Right lobe of liver (tissue), 6 donors: ENCODE measurements around the gene HOXC13. TPM values are rescaled to one million over a fixed set of nuclear protein-coding genes. Genes with fewer than 3 reads are reported as not detected.

ENCODE experiments used
- ATAC-seq, 4 donors: fragments of 200-7000 bp; cut with Tn5 transposase; one replicate each; pipeline ENCODE4 v1.9.1; 2020; ENCODE audit warnings: mild to moderate bottlenecking in 4 of 4, moderate library complexity in 4 of 4
- DNase-seq, 3 donors: peaks; one replicate each; pipeline ENCODE4 v3.0.0-alpha.2; 2020
- H3K27ac ChIP-seq, 3 donors: fragments of 200-600 bp; one replicate each; pipeline ENCODE4 v1.8.0; 2022
- H3K27me3 ChIP-seq, 2 donors: fragments of 200-600 bp; one replicate each; pipeline ENCODE4 v1.8.0; 2022
- H3K36me3 ChIP-seq, 4 donors: fragments of 200-600 bp; sonication (generic) in 1 of 4; one replicate each; pipeline versions ENCODE4 v1.5.1 to v1.8.0; 2017 to 2022; ENCODE audit warnings: control low read depth in 1 of 4
- H3K4me1 ChIP-seq, 4 donors: fragments of 200-600 bp; sonication (generic) in 1 of 4; one replicate each; pipeline versions ENCODE4 v1.5.1 to v1.8.0; 2017 to 2022; ENCODE audit warnings: control low read depth in 1 of 4
- H3K4me3 ChIP-seq, 3 donors: fragments of 200-600 bp; one replicate each; pipeline ENCODE4 v1.8.0; 2022
- H3K9me3 ChIP-seq, 4 donors: fragments of 200-600 bp; sonication (generic) in 1 of 4; one replicate each; pipeline versions ENCODE4 v1.5.1 to v1.8.0; 2017 to 2022; ENCODE audit warnings: control low read depth in 1 of 4
- POLR2A ChIP-seq: fragments of 450-650 bp; IDR thresholded peaks from one replicate; pipeline ENCODE4 v1.6.1; 2017; ENCODE audit warnings: antibody characterized with exemption, mild to moderate bottlenecking
- WGBS: methylation state at CpG from one replicate; pipeline ENCODE4 v1.1.6; 2018; ENCODE audit warnings: low coverage, low lambda C conversion rate; ENCODE audit not compliant: insufficient coverage; ENCODE audit errors: missing lambda C conversion rate; 5-methylcytosine and 5-hydroxymethylcytosine counted together
- intact Hi-C, 2 donors: fragments of 100-400 bp; cut with DNase I; formaldehyde crosslinking; loops; one replicate each; pipeline versions ENCODE4 v1.11.2 to v1.14.1; 2022
- total RNA-seq, 6 experiments: library from RNA; depleted of rRNA in 2 of 6; stranded (reverse); fragments of >200 nt in 2 of 6; fragmentation: NEBNext Ultra II Directional in 3 of 6; extraction: Animal tissue kit (Norgen Biotek cat#: 25700) in 3 of 6; gene quantifications; one replicate each; pipeline versions ENCODE4 v1.1.0 to v1.2.4, GENCODE V29; 2016 to 2023
- TF ChIP-seq, protein P1 (sequence below), 4 donors: fragments of 200-600 bp in 3 of 4; fragments of 450-650 bp in 1 of 4; IDR thresholded peaks; one replicate each; pipeline versions ENCODE4 v1.5.1 to v1.8.0; 2016 to 2022; ENCODE audit warnings: antibody characterized with exemption in 4 of 4, mild to moderate bottlenecking in 2 of 4
- donor health status: DM: no; HTN: yes; CAD: no.
- donor health status: DM: no; HTN: no; CAD: no.
- donor health status: DM: no; HTN: no; CAD: no.
- donor health status: DM: no; HTN: yes; CAD: no.
- donor health status: DM: no; HTN: yes; CAD: no.

The HOXC13 gene
- total RNA-seq, 6 experiments from 2014 or later = not detected

DNA sequence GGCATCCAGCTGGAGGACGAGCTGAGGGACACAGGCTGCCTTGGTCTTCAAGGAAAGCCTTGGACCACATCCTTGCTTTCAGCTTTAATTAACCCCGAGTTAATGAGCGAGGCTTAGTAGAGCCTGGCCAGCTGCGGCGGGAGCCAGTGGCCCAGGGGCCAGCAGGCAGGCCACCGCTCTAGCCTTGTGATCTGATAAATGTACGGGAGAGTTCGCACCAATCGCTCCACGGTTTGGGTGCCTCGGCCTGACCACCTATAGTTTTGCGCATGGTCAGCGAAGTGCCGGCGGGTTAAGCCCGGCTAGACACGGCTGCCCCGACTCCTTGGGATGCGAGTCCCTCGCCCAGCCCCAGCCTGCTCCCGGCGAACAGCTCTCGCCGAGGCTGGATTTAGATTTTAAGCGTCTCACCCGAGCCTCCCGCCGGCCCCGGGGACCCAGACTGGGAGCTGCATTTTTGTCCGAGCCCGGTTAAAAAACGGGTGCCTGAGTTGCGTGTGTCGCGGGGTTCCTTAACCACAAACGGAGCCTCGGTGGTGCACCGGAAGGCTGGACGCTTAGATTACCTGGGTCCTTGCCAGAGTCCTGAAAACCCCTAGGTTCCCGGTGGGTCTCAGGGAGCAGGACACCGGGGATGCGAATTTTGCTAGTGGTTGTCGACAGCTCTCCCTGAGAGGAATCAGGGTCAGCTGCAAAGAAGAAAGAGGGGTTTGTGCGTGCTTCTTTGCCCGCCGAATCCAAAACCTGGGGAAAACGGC lies 13.1 kb downstream of the HOXC13 start:
- no peak for ATAC-seq
- intact Hi-C loops = no loop called here
- H3K4me3 ChIP-seq = no peak overlapping the region
- no peak for DNase-seq
- H3K36me3 ChIP-seq = no peaks in the 10 kb centered on the region
- no peaks in the 10 kb centered on the region for H3K9me3 ChIP-seq
- WGBS = 6% methylated on average over 8 of the region's 47 CpGs
- H3K27me3 ChIP-seq = peaks cover 15 to 65% of the 10 kb centered on the region in 2 donors
- H3K4me1 ChIP-seq = peaks cover 0 to 3% (median 0%) of the 10 kb centered on the region in 4 donors
- no peak overlapping the region for H3K27ac ChIP-seq
- TF ChIP-seq, protein P1, sequence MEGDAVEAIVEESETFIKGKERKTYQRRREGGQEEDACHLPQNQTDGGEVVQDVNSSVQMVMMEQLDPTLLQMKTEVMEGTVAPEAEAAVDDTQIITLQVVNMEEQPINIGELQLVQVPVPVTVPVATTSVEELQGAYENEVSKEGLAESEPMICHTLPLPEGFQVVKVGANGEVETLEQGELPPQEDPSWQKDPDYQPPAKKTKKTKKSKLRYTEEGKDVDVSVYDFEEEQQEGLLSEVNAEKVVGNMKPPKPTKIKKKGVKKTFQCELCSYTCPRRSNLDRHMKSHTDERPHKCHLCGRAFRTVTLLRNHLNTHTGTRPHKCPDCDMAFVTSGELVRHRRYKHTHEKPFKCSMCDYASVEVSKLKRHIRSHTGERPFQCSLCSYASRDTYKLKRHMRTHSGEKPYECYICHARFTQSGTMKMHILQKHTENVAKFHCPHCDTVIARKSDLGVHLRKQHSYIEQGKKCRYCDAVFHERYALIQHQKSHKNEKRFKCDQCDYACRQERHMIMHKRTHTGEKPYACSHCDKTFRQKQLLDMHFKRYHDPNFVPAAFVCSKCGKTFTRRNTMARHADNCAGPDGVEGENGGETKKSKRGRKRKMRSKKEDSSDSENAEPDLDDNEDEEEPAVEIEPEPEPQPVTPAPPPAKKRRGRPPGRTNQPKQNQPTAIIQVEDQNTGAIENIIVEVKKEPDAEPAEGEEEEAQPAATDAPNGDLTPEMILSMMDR (IDR thresholded peaks at IDR 0.05) = no peak
- no peak for TF ChIP-seq POLR2A

DNA sequence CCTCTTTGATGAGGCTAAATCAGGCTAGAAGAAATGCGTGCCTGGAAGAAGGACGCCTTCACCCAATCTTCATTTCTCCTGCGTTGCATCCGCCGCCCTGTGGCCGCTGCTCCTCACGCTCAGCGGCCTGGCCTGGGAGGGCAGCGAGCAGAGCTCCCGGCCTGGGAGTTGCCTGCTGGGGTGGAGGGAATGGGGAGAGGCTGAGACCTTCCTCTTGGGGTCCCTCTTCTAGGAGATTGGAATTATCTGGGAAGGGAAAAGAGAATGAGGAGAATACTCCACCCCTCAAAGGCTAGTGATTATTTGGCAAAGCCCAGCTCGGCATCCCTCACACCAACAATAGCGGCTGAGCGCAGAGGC lies 13.7 kb downstream of the HOXC13 start:
- ATAC-seq = no peak
- Histone ChIP-seq H3K9me3 (no peaks in the 10 kb centered on the region), H3K4me1 (peaks cover 0 to 3% (median 0%) of the 10 kb centered on the region in 4 donors), H3K36me3 (no peaks in the 10 kb centered on the region), H3K27me3 (peaks cover 15 to 66% of the 10 kb centered on the region in 2 donors), H3K4me3 (no peak overlapping the region), H3K27ac (no peak overlapping the region)
- DNase-seq = no peak
- WGBS = 10% methylated on average over 11 of the region's 13 CpGs
- intact Hi-C loops = no loop called here
- TF ChIP-seq POLR2A = no peak
- TF ChIP-seq, protein P1 (IDR thresholded peaks at IDR 0.05) = no peak

DNA sequence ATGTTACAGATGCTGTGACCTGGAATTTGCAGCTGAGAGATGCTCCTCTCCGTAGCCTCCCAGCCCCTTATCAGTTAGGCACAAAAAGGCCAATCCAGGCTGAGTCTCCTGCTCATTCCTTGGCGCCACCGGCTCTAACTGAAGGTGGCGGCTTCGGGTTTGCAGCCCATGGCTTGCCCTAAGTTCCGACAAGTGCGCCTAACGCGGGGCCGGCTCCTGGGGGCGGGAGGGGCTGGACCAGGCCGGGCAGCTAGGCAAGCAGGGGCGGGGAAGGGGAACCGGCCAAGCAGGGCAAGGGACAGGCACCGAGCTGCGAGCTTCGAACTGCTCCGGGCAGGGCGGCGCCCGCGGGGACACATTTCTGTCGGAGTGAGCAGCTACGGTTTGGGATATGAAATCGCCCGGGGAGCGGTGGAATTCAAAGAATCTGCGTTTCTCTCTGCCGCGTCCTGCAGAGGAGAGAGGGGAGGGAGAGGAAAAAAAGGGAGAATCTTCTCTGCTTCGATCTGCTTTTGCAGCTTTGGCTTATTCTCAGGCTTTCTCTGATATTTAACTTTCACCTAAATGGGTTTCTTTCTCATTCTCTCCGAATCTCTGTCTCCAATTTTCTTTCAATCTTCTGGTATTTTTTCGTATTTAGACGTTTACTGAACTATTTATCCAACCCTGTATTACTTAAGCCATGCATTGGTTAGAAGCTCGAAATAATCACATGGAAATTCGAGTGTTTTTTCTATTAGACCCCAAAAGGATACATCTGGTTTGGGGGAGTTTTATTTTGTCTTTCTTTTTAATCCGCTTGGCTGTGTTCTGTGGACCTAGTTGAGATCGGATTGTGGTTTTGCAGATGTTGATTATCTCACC lies 14.5 kb downstream of the HOXC13 start:
- H3K4me1 ChIP-seq = peaks cover 0 to 3% (median 0%) of the 10 kb centered on the region in 4 donors
- no peak for DNase-seq
- TF ChIP-seq, protein P1 (IDR thresholded peaks at IDR 0.05) = no peak
- TF ChIP-seq POLR2A = no peak

DNA sequence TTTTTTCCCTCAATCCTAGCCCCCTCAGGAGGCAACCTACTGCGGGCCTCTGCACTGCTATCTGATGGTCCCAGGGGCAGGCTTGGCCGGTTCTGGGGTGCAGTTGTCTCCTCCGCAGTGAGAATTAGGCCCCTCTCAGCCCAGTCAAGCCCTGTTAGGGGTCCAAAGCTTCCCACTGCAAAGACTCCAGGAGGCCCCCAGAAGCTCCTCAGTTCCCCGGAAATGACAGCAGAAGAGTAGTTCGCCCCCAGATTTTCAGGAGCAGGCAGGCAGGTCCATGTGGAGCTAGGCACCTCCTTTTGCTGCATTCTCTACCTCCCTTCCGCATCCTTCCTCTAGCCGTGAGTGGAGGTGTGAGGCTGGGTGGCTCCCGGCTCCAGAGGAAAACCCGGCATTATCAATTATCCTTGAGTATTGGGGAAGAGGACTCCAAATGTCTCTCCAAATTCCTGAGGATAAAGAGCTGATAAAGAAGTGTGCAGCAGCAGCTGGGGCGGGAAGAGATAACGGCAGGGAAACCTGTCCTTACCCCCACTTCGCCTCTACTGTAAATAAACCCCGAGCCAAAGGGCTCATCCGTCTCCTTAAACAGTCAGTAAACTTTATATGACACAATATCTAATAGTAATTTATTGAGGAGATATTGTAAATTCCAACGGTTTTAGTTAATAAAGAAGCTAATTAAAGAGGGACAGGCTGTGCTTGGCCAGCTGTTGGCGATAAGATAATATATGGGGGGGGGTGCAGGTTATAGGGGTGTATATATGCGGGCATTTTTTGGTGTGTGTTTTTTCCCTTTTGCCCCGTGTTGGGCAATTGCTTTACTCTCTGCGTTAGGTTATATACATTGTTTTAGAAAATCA lies 15.4 kb downstream of the HOXC13 start:
- Histone ChIP-seq H3K36me3 (no peaks in the 10 kb centered on the region), H3K27me3 (peaks cover 15 to 70% of the 10 kb centered on the region in 2 donors), H3K4me3 (no peak overlapping the region), H3K27ac (no peak overlapping the region), H3K9me3 (no peaks in the 10 kb centered on the region), H3K4me1 (peaks cover 0 to 3% (median 0%) of the 10 kb centered on the region in 4 donors)
- DNase-seq = no peak
- 4% methylated on average over 19 of the region's 19 CpGs for WGBS
- TF ChIP-seq, protein P1 (IDR thresholded peaks at IDR 0.05) = no peak
- TF ChIP-seq POLR2A = no peak
- ATAC-seq = no peak
- intact Hi-C loops = no loop called here

More for the DNA sequence above, 14.5 kb downstream of the HOXC13 start:
- peak in 2 of 4 donors; percentile 20 to 33 for ATAC-seq
- Histone ChIP-seq H3K27me3 (peaks cover 15 to 60% of the 10 kb centered on the region in 2 donors), H3K9me3 (no peaks in the 10 kb centered on the region), H3K27ac (no peak overlapping the region), H3K4me3 (no peak overlapping the region), H3K36me3 (no peaks in the 10 kb centered on the region)
- intact Hi-C loops = no loop called here
- 6% methylated on average over 31 of the region's 38 CpGs for WGBS
